ENCODE results near the gene RAB1B.

RAB1B gene

DNA sequence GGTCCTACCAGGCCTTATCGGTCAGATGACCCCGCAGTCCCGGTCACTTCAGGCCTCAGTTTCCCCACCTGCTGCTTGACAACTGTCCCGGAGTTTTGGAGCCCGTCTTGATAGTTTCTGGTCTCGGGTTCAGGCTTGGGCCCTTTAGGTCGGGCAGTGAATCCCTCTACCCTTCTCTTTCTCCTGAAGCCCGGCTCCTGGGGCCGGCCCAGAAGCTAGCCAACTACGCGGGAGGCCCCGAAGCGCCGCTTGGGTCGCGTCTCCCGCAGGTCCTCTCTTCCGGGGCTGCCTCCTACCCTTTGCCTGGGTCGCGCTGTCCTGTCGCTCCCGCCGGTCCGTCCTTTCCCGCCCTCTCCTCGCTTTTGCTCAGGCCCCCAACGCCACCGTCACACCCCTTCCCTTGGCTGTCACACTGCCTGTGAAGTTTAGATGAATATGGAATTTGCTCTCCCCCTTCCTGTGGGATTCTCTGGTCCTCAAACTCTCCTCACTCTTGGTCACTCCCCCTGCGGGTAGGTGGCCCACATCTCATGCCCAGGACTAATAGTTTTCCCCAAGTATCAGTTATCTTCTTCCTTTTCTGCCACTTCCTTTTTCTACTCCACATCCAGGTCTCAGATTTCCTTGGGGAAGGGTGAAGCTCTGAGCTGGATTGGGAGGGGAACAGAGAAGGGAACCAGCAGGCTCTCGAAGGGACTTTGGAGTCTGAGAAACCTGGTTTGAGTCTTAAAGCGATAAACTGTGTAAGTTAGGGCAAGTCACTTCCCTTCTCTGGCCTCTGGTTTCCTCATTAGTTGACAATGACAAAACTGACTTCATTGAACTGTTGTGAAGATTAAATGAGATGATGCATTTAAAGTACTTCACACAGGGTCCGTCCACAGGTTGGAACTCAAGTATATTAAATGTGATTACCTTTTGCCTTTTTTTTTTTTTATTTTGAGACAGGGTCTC lies 790 bp downstream of the RAB1B start:
- ATAC-seq, result 0 out of 3 replicates have a peak, but pooled peaks have one; percentile 1
- TF ChIP-seq ZFP3 (CRISPR knock-in tag; IDR thresholded peaks at IDR 0.05), result no peak
- TF ChIP-seq PPARA (CRISPR knock-in tag; IDR thresholded peaks at IDR 0.05; ENCODE audit: borderline replicate concordance), result no peak
- no peak for TF ChIP-seq TOX (CRISPR knock-in tag; IDR thresholded peaks at IDR 0.05; ENCODE audit: borderline replicate concordance)
- no peak for TF ChIP-seq ZNF8 (CRISPR knock-in tag; IDR thresholded peaks at IDR 0.05)
- no peak for TF ChIP-seq PATZ1 (CRISPR knock-in tag; IDR thresholded peaks at IDR 0.05; ENCODE audit: borderline replicate concordance)
- TF ChIP-seq OSR1 (CRISPR knock-in tag; IDR thresholded peaks at IDR 0.05), result no peak
- TF ChIP-seq, protein P1, sequence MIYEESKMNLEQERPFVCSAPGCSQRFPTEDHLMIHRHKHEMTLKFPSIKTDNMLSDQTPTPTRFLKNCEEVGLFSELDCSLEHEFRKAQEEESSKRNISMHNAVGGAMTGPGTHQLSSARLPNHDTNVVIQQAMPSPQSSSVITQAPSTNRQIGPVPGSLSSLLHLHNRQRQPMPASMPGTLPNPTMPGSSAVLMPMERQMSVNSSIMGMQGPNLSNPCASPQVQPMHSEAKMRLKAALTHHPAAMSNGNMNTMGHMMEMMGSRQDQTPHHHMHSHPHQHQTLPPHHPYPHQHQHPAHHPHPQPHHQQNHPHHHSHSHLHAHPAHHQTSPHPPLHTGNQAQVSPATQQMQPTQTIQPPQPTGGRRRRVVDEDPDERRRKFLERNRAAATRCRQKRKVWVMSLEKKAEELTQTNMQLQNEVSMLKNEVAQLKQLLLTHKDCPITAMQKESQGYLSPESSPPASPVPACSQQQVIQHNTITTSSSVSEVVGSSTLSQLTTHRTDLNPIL (CRISPR knock-in tag; IDR thresholded peaks at IDR 0.05; ENCODE audit: low read depth), result no peak
- TF ChIP-seq GLIS3 (CRISPR knock-in tag; IDR thresholded peaks at IDR 0.05), result no peak; the same call in 1 of the 2 replicates
- TF ChIP-seq ESRRG (CRISPR knock-in tag; IDR thresholded peaks at IDR 0.05), result no peak
- no peak for TF ChIP-seq CSRNP3 (CRISPR knock-in tag; IDR thresholded peaks at IDR 0.05)
- TF ChIP-seq SNAI2 (CRISPR knock-in tag; IDR thresholded peaks at IDR 0.05), result no peak
- TF ChIP-seq ISL1 (CRISPR knock-in tag; IDR thresholded peaks at IDR 0.05), result no peak
- TF ChIP-seq RARB (CRISPR knock-in tag; IDR thresholded peaks at IDR 0.05), result no peak

- TF ChIP-seq BACH2 (CRISPR knock-in tag; IDR thresholded peaks at IDR 0.05; ENCODE audit: borderline replicate concordance) (no peak), TSHZ2 (CRISPR knock-in tag; IDR thresholded peaks at IDR 0.05) (no peak), TOX (CRISPR knock-in tag; IDR thresholded peaks at IDR 0.05; ENCODE audit: borderline replicate concordance) (no peak), ZC3H10 (CRISPR knock-in tag; IDR thresholded peaks at IDR 0.05) (no peak), TCF4 (CRISPR knock-in tag; IDR thresholded peaks at IDR 0.05; ENCODE audit: borderline replicate concordance) (no peak), SNAI2 (CRISPR knock-in tag; IDR thresholded peaks at IDR 0.05) (no peak), RARB (CRISPR knock-in tag; IDR thresholded peaks at IDR 0.05) (no peak), ISL1 (CRISPR knock-in tag; IDR thresholded peaks at IDR 0.05) (no peak), OSR1 (CRISPR knock-in tag; IDR thresholded peaks at IDR 0.05) (no peak)
- TF ChIP-seq, protein P1 (CRISPR knock-in tag; IDR thresholded peaks at IDR 0.05; ENCODE audit: low read depth), result no peak
- no peak for ATAC-seq
These were observed 3.4 kb downstream of the RAB1B start for GRCh38 chr11:66271816-66272215.

DNA sequence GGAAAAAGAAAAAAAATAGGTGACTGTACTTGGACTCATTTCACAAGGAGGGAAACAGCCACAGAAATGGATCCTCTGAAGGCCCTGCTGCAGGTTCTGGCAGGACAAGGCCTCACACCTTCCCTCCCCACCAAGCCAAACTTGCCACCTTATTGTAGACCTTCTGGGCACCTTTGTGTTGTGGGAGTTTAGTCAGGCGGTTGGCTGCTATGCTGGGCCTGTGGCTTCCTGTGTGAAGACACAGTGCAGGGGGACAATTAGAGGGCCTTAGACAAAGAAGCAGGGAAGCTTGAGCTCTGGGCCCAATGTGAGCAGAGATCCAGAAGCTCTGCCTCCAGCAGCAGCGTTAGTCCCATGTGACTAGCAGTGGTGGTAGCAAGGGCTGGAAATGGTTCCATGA lies 4.2 kb downstream of the RAB1B start:
- no peak for ATAC-seq
- TF ChIP-seq BACH2 (CRISPR knock-in tag; IDR thresholded peaks at IDR 0.05; ENCODE audit: borderline replicate concordance), result no peak
- TF ChIP-seq ZNF8 (CRISPR knock-in tag; IDR thresholded peaks at IDR 0.05), result no peak
- TF ChIP-seq, protein P1 (CRISPR knock-in tag; IDR thresholded peaks at IDR 0.05; ENCODE audit: low read depth), result no peak
- no peak for TF ChIP-seq ZNF70 (CRISPR knock-in tag; IDR thresholded peaks at IDR 0.05)

All from SK-N-SH treated with all-trans-retinoic acid at 6 μM for 48 hours (cell line).